Ishikawa (cell line): ENCODE measurements around the gene ELFN1.

Experiments used
- EP300 ChIP-seq: IDR thresholded peaks from 2 replicates; pipeline ENCODE4 v1.6.1; 2012; ENCODE audit warnings: borderline replicate concordance
- TEAD4 ChIP-seq: IDR thresholded peaks from 2 replicates; pipeline ENCODE4 v1.6.1; 2012

DNA sequence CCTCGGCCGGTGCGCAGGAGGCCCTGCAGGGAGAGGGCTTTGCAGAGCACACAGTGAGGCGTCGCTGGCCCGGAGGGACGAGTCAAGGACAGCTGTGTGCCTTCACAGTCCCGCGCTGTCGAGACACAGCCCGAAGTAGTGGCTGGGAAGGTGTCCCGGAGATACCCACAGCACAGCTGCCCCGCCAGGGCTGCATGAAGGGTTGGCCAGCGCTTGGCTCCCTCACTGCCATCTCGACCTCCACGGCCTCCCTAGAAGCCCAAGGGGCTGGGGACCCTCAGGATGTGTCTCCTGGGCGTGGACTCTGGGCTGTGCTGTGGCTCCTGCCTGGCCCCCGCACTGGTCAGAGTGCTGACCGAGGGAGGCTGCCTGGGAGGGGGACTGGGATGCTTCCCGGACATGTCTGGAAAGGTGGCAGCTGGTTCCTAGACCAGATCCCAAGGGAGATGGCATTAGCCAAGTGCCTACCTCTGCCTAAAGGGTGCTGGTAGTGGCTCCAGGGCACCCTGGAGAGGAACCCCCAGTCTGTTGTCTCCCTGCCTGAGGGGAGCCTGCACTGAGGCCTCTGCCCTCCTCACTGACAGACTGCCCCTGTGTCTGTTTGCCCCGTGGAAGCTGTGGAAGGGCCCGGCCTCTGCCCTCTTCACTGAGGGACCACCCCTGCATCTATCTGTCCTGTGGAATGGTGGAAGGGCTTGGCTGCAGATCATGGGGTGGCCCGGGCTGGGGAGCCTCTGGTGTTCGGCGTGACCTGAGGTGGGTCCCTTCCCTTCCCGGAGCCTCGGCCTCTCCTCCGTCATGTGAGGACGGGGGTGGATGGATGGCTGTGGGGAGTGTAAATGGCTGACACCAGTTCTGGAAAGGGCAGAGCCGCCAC is 5.8 kb downstream of the ELFN1 start:
- no peak for TF ChIP-seq EP300
- TF ChIP-seq TEAD4 = no peak
